Keratinocyte (primary cell): ENCODE results near the gene LCT. TPM values are rescaled to one million over a fixed set of nuclear protein-coding genes. Genes with fewer than 3 reads are reported as not detected.

Source experiments
- DNase-seq: peaks from one replicate; pipeline ENCODE4 v3.0.0-alpha.2; 2011; ENCODE audit warnings: low read depth, missing footprints, low spot score
- FAIRE-seq: peaks from 2 replicates; lab custom pipeline; 2011; peaks lifted over from hg19 to GRCh38; lab: Jason Lieb, UNC
- H2AFZ ChIP-seq: 2 replicates; pipeline ENCODE4 v1.6.0; 2012; ENCODE audit warnings: low read length, control low read depth, inconsistent platforms; ENCODE audit not compliant: control insufficient read depth
- H3K27ac ChIP-seq: 2 replicates; pipeline ENCODE4 v1.5.1; 2011; ENCODE audit warnings: low read length; ENCODE audit not compliant: control insufficient read depth, insufficient read depth
- H3K27me3 ChIP-seq: 3 replicates; pipeline ENCODE4 v1.6.0; 2011; ENCODE audit warnings: low read length; ENCODE audit not compliant: control insufficient read depth, insufficient read depth; ENCODE audit errors: extremely low read depth
- H3K36me3 ChIP-seq, 2 experiments: 2 replicates in 1 of 2; 3 replicates in 1 of 2; pipeline ENCODE4 v1.5.1; 2011; ENCODE audit warnings: low read length in 2 of 2, mild to moderate bottlenecking in 1 of 2; ENCODE audit not compliant: control insufficient read depth in 2 of 2, insufficient read depth in 2 of 2; ENCODE audit errors: extremely low read depth in 1 of 2
- H3K4me1 ChIP-seq: 3 replicates; pipeline ENCODE4 v1.5.1; 2011; ENCODE audit warnings: low read length; ENCODE audit not compliant: control insufficient read depth, insufficient read depth; ENCODE audit errors: extremely low read depth
- H3K4me2 ChIP-seq: 3 replicates; pipeline ENCODE4 v1.6.0; 2011; ENCODE audit warnings: low read depth, low read length; ENCODE audit not compliant: control insufficient read depth, insufficient read depth; ENCODE audit errors: extremely low read depth
- H3K4me3 ChIP-seq, 3 experiments: fragments of 200-600 bp in 1 of 3; sonication (generic) in 1 of 3; 2 replicates in 2 of 3; 3 replicates in 1 of 3; pipeline ENCODE4 v1.5.1; 2011 to 2016; ENCODE audit warnings: low read length in 3 of 3, mild to moderate bottlenecking in 3 of 3, control low read depth in 2 of 3, inconsistent platforms in 1 of 3, low read depth in 1 of 3, mixed read lengths in 1 of 3, mixed run types in 1 of 3, moderate library complexity in 1 of 3; ENCODE audit not compliant: control insufficient read depth in 2 of 3, insufficient read depth in 2 of 3; ENCODE audit errors: extremely low read depth in 1 of 3
- H3K79me2 ChIP-seq: 2 replicates; pipeline ENCODE4 v1.6.0; 2012; ENCODE audit warnings: low read length; ENCODE audit not compliant: control insufficient read depth, insufficient read depth
- H3K9ac ChIP-seq: 3 replicates; pipeline ENCODE4 v1.6.0; 2011; ENCODE audit warnings: low read length; ENCODE audit not compliant: control insufficient read depth, insufficient read depth; ENCODE audit errors: extremely low read depth
- H3K9me1 ChIP-seq: 3 replicates; pipeline ENCODE4 v1.6.0; 2011; ENCODE audit warnings: low read length; ENCODE audit not compliant: control insufficient read depth, insufficient read depth; ENCODE audit errors: extremely low read depth
- H3K9me3 ChIP-seq: 2 replicates; pipeline ENCODE4 v1.5.1; 2012; ENCODE audit warnings: low read depth, low read length; ENCODE audit not compliant: control insufficient read depth
- H4K20me1 ChIP-seq: 3 replicates; pipeline ENCODE4 v1.6.0; 2011; ENCODE audit warnings: low read length; ENCODE audit not compliant: control insufficient read depth, insufficient read depth; ENCODE audit errors: extremely low read depth
- CTCF ChIP-seq, 3 experiments: IDR thresholded peaks in 1 of 3; conservative IDR thresholded peaks in 1 of 3; optimal IDR thresholded peaks in 1 of 3; 2 replicates in 2 of 3; 3 replicates in 1 of 3; pipeline versions ENCODE3 to v1.5.1; 2011; ENCODE audit warnings: low read length in 3 of 3, mild to moderate bottlenecking in 3 of 3, moderate library complexity in 2 of 3, control low read depth in 1 of 3, inconsistent platforms in 1 of 3; ENCODE audit not compliant: insufficient read depth in 2 of 3; ENCODE audit errors: extremely low read depth in 1 of 3
- EZH2 ChIP-seq: IDR thresholded peaks from one replicate; pipeline ENCODE4 v1.6.1; 2012; ENCODE audit warnings: inconsistent platforms, mild to moderate bottlenecking, low read length, moderate library complexity
- dilution Hi-C: fragments of 300-500 bp; cut with MboI; formaldehyde crosslinking; loops from one replicate; pipeline ENCODE4 v1.7.0; 2020; ENCODE audit warnings: low sequenced_read_pairs; ENCODE audit not compliant: extremely low pct_ligation_motif_present
- polyA plus RNA-seq, 5 experiments: library from polyadenylated mRNA; depleted of rRNA in 3 of 5; stranded (reverse) in 3 of 5; stranded (forward) in 1 of 5; unstranded in 1 of 5; fragments of >200 nt; gene quantifications; 1 replicate in 1 of 5; 2 replicates in 3 of 5; 3 replicates in 1 of 5; pipeline versions ENCODE4 v1.2.1 to v1.2.3, GENCODE V29; 2011 to 2012; ENCODE audit warnings: missing spikeins in 2 of 5, low read depth in 1 of 5, low replicate concordance in 1 of 5

The LCT gene
- polyA plus RNA-seq, 1 donor (not counting 4 experiments of a cell fraction or from before 2014, with no cell fraction given) = 0.01 TPM

DNA sequence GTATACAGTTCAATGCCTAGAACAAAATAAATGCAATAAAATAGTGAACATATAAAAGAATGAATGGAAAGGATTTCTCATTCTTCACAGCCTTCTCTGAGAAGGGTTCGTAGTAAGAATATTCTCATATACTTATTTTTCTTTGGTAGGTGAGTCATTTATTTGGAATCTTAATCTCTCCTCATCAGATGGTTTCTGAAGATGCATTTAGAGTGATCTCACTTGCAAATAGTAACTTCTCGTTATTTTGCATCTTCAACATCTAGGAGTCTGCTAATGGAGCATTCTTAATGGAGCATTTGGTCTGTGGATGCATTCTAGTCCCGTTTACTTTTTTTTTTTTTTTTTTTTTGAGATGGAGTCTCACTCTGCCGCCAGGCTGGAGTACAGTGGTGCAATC, 91.4 kb downstream of the LCT start:
- peaks cover 0 to 11% of the 10 kb centered on the region in 2 experiments for H3K36me3 ChIP-seq
- H3K79me2 ChIP-seq = peaks cover 64% of the 10 kb centered on the region
- peak overlapping the region; percentile 98 for H3K4me2 ChIP-seq
- H3K9me3 ChIP-seq = no peaks in the 10 kb centered on the region
- FAIRE-seq = no peak
- H2AFZ ChIP-seq = no peak overlapping the region
- peaks cover 3% of the 10 kb centered on the region for H3K9me1 ChIP-seq
- no peaks in the 10 kb centered on the region for H4K20me1 ChIP-seq
- DNase-seq = no peak
- H3K9ac ChIP-seq = peak overlapping the region; percentile 42
- TF ChIP-seq EZH2 = no peak
- peak overlapping the region; percentile 97 for H3K27ac ChIP-seq
- H3K4me3 ChIP-seq = no peak overlapping the region
- dilution Hi-C loops = no loop called here
- peaks cover 28% of the 10 kb centered on the region for H3K4me1 ChIP-seq
- no peaks in the 10 kb centered on the region for H3K27me3 ChIP-seq

GRCh38 chr2:135744760-135745314, 92.1 kb downstream of the LCT start:
- Histone ChIP-seq H3K9me1 (peaks cover 3% of the 10 kb centered on the region), H3K27me3 (no peaks in the 10 kb centered on the region), H3K4me1 (peaks cover 28% of the 10 kb centered on the region), H3K4me2 (peak overlapping the region; percentile 98), H4K20me1 (no peaks in the 10 kb centered on the region), H3K36me3 (peaks cover 0 to 11% of the 10 kb centered on the region in 2 experiments), H3K9me3 (no peaks in the 10 kb centered on the region), H3K79me2 (peaks cover 63% of the 10 kb centered on the region), H3K27ac (peak overlapping the region; percentile 97), H3K4me3 (peak overlapping the region in 1 of 3 experiments; percentile 34), H2AFZ (no peak overlapping the region), H3K9ac (peak overlapping the region; percentile 42)
- FAIRE-seq (peak; percentile 75), DNase-seq (peak; percentile 57)
- dilution Hi-C loops = no loop called here
- no peak for TF ChIP-seq EZH2
- peak; percentile 15 to 72 (median 62) for TF ChIP-seq CTCF (optimal IDR thresholded peaks at IDR 0.05 in 1 of 3, IDR thresholded peaks at IDR 0.05 in 1 of 3, conservative IDR thresholded peaks at IDR 0.05 in 1 of 3; ENCODE audit: extremely low read depth in 1 of 3, insufficient read depth in 2 of 3, low read length in 3 of 3)

DNA sequence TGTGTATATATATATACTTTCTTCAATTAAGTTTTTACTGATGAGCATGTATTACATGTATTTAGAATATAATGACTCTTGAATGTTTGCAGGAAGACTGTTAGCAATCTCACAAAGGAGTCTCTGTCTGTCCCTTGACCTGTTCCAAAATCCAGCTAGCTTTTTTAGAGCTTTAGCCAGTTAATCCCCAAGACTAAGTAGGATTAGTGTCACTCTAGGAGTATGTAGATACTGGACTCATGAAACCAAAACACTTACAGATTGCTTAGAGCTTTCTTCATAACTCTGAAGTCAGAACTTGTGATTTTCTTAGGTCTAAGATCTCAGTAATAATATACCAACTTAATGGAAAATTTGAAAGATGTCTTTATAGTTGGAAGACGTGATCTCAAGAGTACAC, 93.1 kb downstream of the LCT start:
- no peak overlapping the region for H2AFZ ChIP-seq
- no peak for TF ChIP-seq CTCF (optimal IDR thresholded peaks at IDR 0.05 in 1 of 3, IDR thresholded peaks at IDR 0.05 in 1 of 3, conservative IDR thresholded peaks at IDR 0.05 in 1 of 3; ENCODE audit: extremely low read depth in 1 of 3, insufficient read depth in 2 of 3, low read length in 3 of 3)
- TF ChIP-seq EZH2 = no peak
- peaks cover 28% of the 10 kb centered on the region for H3K4me1 ChIP-seq
- peaks cover 59% of the 10 kb centered on the region for H3K79me2 ChIP-seq
- peak overlapping the region; percentile 53 for H3K9ac ChIP-seq
- peaks cover 0 to 11% of the 10 kb centered on the region in 2 experiments for H3K36me3 ChIP-seq
- dilution Hi-C loops = no loop called here
- peak overlapping the region; percentile 98 for H3K4me2 ChIP-seq
- H4K20me1 ChIP-seq = no peaks in the 10 kb centered on the region
- no peak for FAIRE-seq
- peak overlapping the region; percentile 97 for H3K27ac ChIP-seq
- no peaks in the 10 kb centered on the region for H3K9me3 ChIP-seq
- no peaks in the 10 kb centered on the region for H3K27me3 ChIP-seq
- no peak for DNase-seq
- peak overlapping the region in 2 of 3 experiments; percentile 44 to 98 for H3K4me3 ChIP-seq
- H3K9me1 ChIP-seq = peaks cover 3% of the 10 kb centered on the region
